GM21381 (cell line): Measurements from ENCODE around the gene GABPB1.
A peak's percentile ranks its signal among the peaks of the same experiment; 100 is the strongest.
"Not testable (repeated sequence)": the region's sequence is repeated elsewhere in the genome, so short reads cannot be mapped to it uniquely, and the experiment has no call there.

Experiments
- ATAC-seq: cut with Tn5 transposase; IDR thresholded peaks from one replicate; pipeline ENCODE4 v1.9.1; 2021; ENCODE audit warnings: mild to moderate bottlenecking, moderate library complexity; ENCODE audit not compliant: unreplicated experiment

Gene GABPB1

GRCh38 chr15:50354838-50355618 is at the start of gene GABPB1:
Gene GABPB1 (minus strand): TSS chr15:50355198. CDS start chr15:50309798, 45,400 bp downstream.
- peak; percentile 44 for ATAC-seq

- not testable (repeated sequence) for ATAC-seq
Observed at GRCh38 chr15:50391561-50391960, 36.6 kb upstream of the GABPB1 start.

- ATAC-seq: peak; percentile 75
Observed at GRCh38 chr15:50390554-50391264, 35.7 kb upstream of the GABPB1 start.

- ATAC-seq: not testable (repeated sequence)
Observed at GRCh38 chr15:50382408-50382807, 27.4 kb upstream of the GABPB1 start.

- ATAC-seq: no peak
Observed at GRCh38 chr15:50381438-50381837, 26.4 kb upstream of the GABPB1 start.

GRCh38 chr15:50380089-50380488 is 25.1 kb upstream of the GABPB1 start:
- ATAC-seq: no peak

GRCh38 chr15:50379413-50379812 is 24.4 kb upstream of the GABPB1 start:
- not testable (repeated sequence) for ATAC-seq

GRCh38 chr15:50378776-50379175 is 23.8 kb upstream of the GABPB1 start:
- no peak for ATAC-seq

- ATAC-seq: peak; percentile 99
Observed at GRCh38 chr15:50377867-50378751, 23.1 kb upstream of the GABPB1 start.

- not testable (repeated sequence) for ATAC-seq
Observed at GRCh38 chr15:50369564-50369963, 14.6 kb upstream of the GABPB1 start.

- no peak for ATAC-seq
Observed at GRCh38 chr15:50365971-50366370, 11.0 kb upstream of the GABPB1 start.

GRCh38 chr15:50365570-50365969 is 10.6 kb upstream of the GABPB1 start:
- ATAC-seq: no peak

- ATAC-seq: no peak
Observed at GRCh38 chr15:50363612-50364011, 8.6 kb upstream of the GABPB1 start.

GRCh38 chr15:50361756-50362155 is 6.8 kb upstream of the GABPB1 start:
- no peak for ATAC-seq

GRCh38 chr15:50358845-50359244 is 3.8 kb upstream of the GABPB1 start:
- ATAC-seq: no peak

GRCh38 chr15:50355980-50356379 is 982 bp upstream of the GABPB1 start:
- no peak for ATAC-seq

GRCh38 chr15:50355619-50355905 is 564 bp upstream of the GABPB1 start:
- no peak for ATAC-seq

- peak; percentile 19 for ATAC-seq
Observed at GRCh38 chr15:50353975-50354837, 792 bp downstream of the GABPB1 start.

- no peak for ATAC-seq
Observed at GRCh38 chr15:50353251-50353974, 1.6 kb downstream of the GABPB1 start.

GRCh38 chr15:50350621-50351020 is 4.4 kb downstream of the GABPB1 start:
- ATAC-seq: no peak
